Fibroblast of lung (primary cell): ENCODE measurements around the gene SIK3.

Experiments used
- EZH2 ChIP-seq: IDR thresholded peaks from 2 replicates; pipeline ENCODE4 v1.5.1; 2012; ENCODE audit warnings: low read length, control low read depth, mild to moderate bottlenecking; ENCODE audit errors: missing control alignments
- TF ChIP-seq, protein P1 (sequence below), 2 donors: IDR thresholded peaks in 1 of 2; conservative IDR thresholded peaks in 1 of 2; 1 replicate in 1 of 2; 2 replicates in 1 of 2; pipeline ENCODE4 v1.5.1; 2011 to 2012; ENCODE audit warnings: low read length in 2 of 2, control low read depth in 1 of 2, inconsistent platforms in 1 of 2, low read depth in 1 of 2, mild to moderate bottlenecking in 1 of 2

DNA sequence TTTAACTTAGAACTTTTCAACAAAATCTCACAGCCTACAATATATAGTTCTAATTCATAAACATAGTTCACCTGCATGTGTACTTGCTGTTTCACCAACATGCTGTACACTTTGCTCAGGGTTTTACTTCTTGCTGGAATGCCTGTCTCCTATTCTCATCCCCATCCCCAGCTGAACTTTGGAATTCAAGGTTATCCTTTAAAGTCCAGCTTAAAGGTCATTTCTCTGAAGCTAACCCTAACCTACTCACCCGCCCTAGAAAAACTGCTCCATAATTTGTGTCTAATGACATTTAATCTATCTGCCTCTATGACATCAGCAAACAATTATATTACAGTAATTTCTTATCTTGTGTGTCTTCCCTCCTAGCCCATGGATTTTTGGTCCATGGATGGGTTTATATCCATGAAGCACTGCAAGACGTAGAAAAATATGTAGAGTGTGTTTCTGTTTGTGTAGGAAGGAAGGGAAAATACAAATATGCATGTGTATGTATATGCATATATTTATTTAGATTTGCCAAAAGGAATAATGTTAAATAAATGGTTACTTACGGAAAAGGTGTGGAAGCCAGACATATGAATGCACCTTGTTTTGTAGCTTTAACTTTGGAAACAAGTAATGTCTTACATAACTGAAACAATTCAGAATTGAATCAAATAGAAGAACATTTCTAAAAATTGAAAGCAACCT lies 161.3 kb downstream of the SIK3 start:
- TF ChIP-seq, protein P1, sequence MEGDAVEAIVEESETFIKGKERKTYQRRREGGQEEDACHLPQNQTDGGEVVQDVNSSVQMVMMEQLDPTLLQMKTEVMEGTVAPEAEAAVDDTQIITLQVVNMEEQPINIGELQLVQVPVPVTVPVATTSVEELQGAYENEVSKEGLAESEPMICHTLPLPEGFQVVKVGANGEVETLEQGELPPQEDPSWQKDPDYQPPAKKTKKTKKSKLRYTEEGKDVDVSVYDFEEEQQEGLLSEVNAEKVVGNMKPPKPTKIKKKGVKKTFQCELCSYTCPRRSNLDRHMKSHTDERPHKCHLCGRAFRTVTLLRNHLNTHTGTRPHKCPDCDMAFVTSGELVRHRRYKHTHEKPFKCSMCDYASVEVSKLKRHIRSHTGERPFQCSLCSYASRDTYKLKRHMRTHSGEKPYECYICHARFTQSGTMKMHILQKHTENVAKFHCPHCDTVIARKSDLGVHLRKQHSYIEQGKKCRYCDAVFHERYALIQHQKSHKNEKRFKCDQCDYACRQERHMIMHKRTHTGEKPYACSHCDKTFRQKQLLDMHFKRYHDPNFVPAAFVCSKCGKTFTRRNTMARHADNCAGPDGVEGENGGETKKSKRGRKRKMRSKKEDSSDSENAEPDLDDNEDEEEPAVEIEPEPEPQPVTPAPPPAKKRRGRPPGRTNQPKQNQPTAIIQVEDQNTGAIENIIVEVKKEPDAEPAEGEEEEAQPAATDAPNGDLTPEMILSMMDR (conservative IDR thresholded peaks at IDR 0.05 in 1 of 2, IDR thresholded peaks at IDR 0.05 in 1 of 2; ENCODE audit: low read depth in 1 of 2, low read length in 2 of 2), result no peak
- TF ChIP-seq EZH2, result no peak
